ENCODE data around the gene SPAM1.

Gene SPAM1

DNA sequence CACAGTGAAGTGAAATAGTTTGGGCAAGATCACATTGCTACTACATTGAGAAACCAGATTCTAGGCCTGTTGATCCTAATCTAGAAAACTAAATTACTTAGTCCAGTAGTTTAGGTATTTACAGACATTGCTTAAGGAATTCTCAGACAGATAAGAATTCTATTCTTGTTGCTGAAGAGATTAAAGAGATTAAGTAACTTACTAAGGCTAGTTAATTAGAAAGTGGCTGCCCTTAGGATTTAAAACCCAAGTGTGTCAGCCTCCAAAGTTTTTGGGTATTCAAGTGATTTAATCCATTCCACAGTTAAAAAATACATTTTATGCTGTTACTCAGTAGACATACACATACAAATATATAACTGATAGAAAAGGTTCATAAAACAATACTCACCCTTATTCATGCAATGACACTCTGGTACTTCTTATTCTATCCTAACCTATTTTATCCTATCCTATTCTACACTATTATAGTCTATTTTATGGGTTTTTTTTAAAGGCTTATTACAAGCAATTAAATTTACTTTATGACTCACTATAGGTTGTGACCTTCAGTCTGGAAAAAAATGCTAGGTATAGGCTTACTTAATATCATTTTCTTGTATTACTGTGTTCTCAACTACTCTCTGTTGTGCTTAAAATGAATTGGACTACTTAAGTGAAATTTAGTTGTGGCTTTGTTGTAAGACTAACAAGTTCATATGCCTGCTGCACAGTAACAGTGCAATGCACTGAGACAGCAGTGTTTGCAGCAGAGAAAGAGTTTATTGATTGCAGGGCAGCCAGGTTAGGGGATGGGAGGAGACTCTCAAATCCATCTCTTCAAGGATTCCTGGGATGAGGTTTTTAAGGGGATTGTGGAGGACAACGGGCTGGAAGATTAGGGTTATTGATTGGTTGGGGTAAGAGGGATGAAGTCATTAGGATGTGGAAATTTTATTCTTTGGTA lies 10.7 kb downstream of the SPAM1 start:
- no peak overlapping the region for H3K27ac ChIP-seq
- TF ChIP-seq CTCF (conservative IDR thresholded peaks at IDR 0.05): no peak

DNA sequence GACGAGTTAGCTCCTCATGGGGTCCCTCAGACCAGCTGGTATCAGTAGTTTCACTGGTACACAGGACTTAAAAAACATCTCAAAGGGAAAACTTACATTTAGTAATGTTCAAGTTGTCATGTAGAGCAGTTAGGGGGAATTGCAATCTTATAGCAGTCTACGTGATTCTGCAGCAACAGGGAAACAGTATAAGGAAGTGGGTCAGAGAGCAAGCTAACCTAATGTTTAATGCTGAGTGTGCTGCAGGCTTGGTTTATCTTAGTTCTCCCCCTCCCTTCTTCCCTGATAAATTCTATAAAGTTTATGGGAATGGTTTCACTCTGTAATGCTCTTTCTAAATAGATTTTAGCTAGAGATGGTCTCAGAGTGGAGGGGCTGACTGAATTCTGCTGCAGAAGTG lies 11.3 kb downstream of the SPAM1 start:
- TF ChIP-seq CTCF (conservative IDR thresholded peaks at IDR 0.05): no peak
- no peak overlapping the region for H3K27ac ChIP-seq

DNA sequence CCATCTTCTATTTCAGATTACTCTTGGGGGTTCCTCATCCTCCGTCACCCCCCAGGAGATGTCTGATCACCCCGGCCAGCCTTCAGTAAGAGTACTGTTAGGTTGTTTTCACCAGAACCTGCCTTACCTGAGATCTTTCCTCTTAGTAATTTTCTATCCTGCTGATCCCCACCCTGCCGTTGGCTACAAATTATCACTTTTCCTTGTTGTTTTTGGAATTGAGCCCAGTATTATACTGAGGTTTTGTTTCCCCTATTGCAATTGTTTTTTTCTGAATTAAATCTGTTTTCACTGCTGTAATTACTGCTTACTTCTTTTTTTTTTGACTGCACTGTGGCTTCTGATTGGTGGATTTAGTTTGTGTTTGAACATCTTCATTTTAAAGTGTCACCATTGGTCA lies 14.7 kb downstream of the SPAM1 start:
- no peak for TF ChIP-seq CTCF (conservative IDR thresholded peaks at IDR 0.05)

DNA sequence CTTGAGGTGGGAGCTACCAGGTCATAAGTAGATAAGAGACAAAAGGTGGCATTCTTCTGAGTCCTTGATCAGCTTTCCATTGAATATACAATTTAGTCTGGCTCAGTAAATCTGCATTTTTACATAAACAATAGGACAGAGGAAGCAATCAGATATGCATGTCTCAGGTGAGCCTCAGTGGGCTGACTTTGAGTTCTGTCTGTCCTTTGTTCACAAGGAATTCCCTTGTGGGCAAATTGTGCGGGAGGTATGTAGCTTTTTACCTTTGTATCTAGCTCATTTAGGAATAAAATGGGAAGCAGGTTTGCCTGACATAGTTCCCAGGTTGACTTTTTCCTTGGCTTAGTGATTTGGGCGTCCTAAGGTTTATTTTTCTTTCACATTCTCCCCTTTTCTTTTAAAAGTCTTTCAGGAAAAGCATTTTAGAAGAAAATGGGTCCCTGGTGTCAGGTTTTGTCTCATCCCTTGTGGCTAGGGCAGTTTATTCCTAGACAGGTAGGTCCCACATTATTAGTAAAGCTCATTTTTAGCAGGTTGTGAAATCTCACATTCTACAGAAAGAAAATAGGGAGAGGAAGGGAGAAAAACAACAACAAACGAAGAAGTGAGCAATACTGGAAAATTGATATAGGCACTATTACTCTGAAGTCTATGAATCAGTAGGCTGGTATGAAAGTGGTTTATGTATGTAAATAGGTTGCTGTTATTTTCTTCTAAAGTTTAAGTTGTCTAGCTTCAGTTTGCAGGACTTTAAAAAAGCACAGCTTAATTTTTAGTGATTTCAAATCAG lies 16.5 kb downstream of the SPAM1 start:
- no peak overlapping the region for H3K27ac ChIP-seq
- TF ChIP-seq CTCF (conservative IDR thresholded peaks at IDR 0.05): no peak

More for the DNA sequence above, 14.7 kb downstream of the SPAM1 start:
- H3K27ac ChIP-seq: no peak overlapping the region

GRCh38 chr7:123944395-123944794 lies 19.4 kb downstream of the SPAM1 start:
- no peak for TF ChIP-seq CTCF (conservative IDR thresholded peaks at IDR 0.05)

GRCh38 chr7:123945938-123946337 lies 20.9 kb downstream of the SPAM1 start:
- H3K27ac ChIP-seq: no peak overlapping the region
- TF ChIP-seq CTCF (conservative IDR thresholded peaks at IDR 0.05): no peak

More at GRCh38 chr7:123944395-123944794, 19.4 kb downstream of the SPAM1 start:
- H3K27ac ChIP-seq: no peak overlapping the region

GRCh38 chr7:123948136-123948535 lies 23.1 kb downstream of the SPAM1 start:
- no peak for TF ChIP-seq CTCF (conservative IDR thresholded peaks at IDR 0.05)

More at GRCh38 chr7:123948136-123948535, 23.1 kb downstream of the SPAM1 start:
- no peak overlapping the region; the same call in 1 of the 2 replicates for H3K27ac ChIP-seq
